B cell (primary cell): ENCODE measurements around the gene EIF1AD. TPM values are rescaled to one million over a fixed set of nuclear protein-coding genes. Genes with fewer than 3 reads are reported as not detected.

ENCODE experiments used
- ATAC-seq: fragments of 200-7000 bp; cut with Tn5 transposase; one replicate; pipeline ENCODE4 v1.10.0; 2021; ENCODE audit warnings: low read depth, mild to moderate bottlenecking, moderate number of reproducible peaks, moderate library complexity
- CTCF ChIA-PET: fragments of 350-600 bp; sonication (Branson Sonifier 250); formaldehyde crosslinking; loops from one replicate; lab custom pipeline; 2021; ENCODE audit warnings: antibody characterized with exemption, inconsistent platforms; lab: Charles Lee
- POLR2A ChIA-PET: fragments of 350-600 bp; sonication (Branson Sonifier 250); formaldehyde crosslinking; loops from one replicate; lab custom pipeline; 2021; ENCODE audit warnings: antibody characterized with exemption; lab: Charles Lee
- DNase-seq: peaks from one replicate; pipeline ENCODE4 v3.0.0; 2013
- H2AFZ ChIP-seq: 2 replicates; pipeline ENCODE4 v1.6.1; 2012; ENCODE audit warnings: mild to moderate bottlenecking, low read depth, low read length; ENCODE audit not compliant: insufficient read depth, poor library complexity, severe bottlenecking
- H3K27ac ChIP-seq, 2 donors: 1 replicate in 1 of 2; 2 replicates in 1 of 2; pipeline ENCODE4 v1.5.1; 2012 to 2013; ENCODE audit warnings: low read length in 2 of 2, mild to moderate bottlenecking in 2 of 2, moderate library complexity in 1 of 2
- H3K27me3 ChIP-seq, 4 experiments: fragments of 200-600 bp in 1 of 4; sonication (generic) in 1 of 4; replicated peaks in 1 of 4; 1 replicate in 2 of 4; 2 replicates in 2 of 4; pipeline versions ENCODE4 v1.6.1 to v1.7.0; 2013 to 2016; ENCODE audit warnings: low read length in 3 of 4, mild to moderate bottlenecking in 2 of 4, mixed read lengths in 1 of 4, moderate library complexity in 1 of 4; ENCODE audit not compliant: insufficient read depth in 4 of 4, control insufficient read depth in 3 of 4; ENCODE audit errors: control extremely low read depth in 1 of 4
- H3K36me3 ChIP-seq, 2 experiments: replicated peaks in 1 of 2; 1 replicate in 1 of 2; 2 replicates in 1 of 2; pipeline versions ENCODE4 v1.6.1 to v1.7.1; 2013; ENCODE audit warnings: low read length in 1 of 2; ENCODE audit not compliant: insufficient read depth in 2 of 2, control insufficient read depth in 1 of 2; ENCODE audit errors: control extremely low read depth in 1 of 2, extremely low read depth in 1 of 2
- H3K4me1 ChIP-seq, 2 donors: fragments of 200-600 bp in 1 of 2; sonication (generic) in 1 of 2; 1 replicate in 1 of 2; 2 replicates in 1 of 2; pipeline versions ENCODE4 v1.5.1 to v1.6.1; 2013 to 2017; ENCODE audit warnings: low read length in 2 of 2; ENCODE audit not compliant: control insufficient read depth in 2 of 2, insufficient read depth in 2 of 2
- H3K4me2 ChIP-seq: replicated peaks from 2 replicates; pipeline ENCODE3; 2012; ENCODE audit warnings: mild to moderate bottlenecking, low read depth, low read length; ENCODE audit not compliant: poor library complexity, severe bottlenecking
- H3K4me3 ChIP-seq, 5 experiments: fragments of 200-600 bp in 1 of 5; sonication (generic) in 1 of 5; 1 replicate in 3 of 5; 2 replicates in 2 of 5; pipeline versions ENCODE4 v1.5.1 to v1.7.0; 2011 to 2016; ENCODE audit warnings: low read length in 4 of 5, mild to moderate bottlenecking in 4 of 5, low read depth in 2 of 5, control low read depth in 1 of 5, moderate library complexity in 1 of 5; ENCODE audit not compliant: insufficient read depth in 1 of 5; ENCODE audit errors: control extremely low read depth in 1 of 5, extremely low read depth in 1 of 5
- H3K79me2 ChIP-seq: fragments of 200-600 bp; sonication (generic); one replicate; pipeline ENCODE4 v1.6.0; 2016; ENCODE audit warnings: low read length; ENCODE audit not compliant: control insufficient read depth, insufficient read depth
- H3K9ac ChIP-seq: fragments of 200-600 bp; sonication (generic); 2 replicates; pipeline ENCODE4 v1.6.1; 2017; ENCODE audit warnings: mild to moderate bottlenecking, low read length, moderate library complexity
- H3K9me3 ChIP-seq, 3 donors: one replicate each; pipeline versions ENCODE4 v1.6.1 to v1.7.1; 2013; ENCODE audit warnings: low read length in 2 of 3; ENCODE audit not compliant: control insufficient read depth in 2 of 3, insufficient read depth in 1 of 3; ENCODE audit errors: control extremely low read depth in 1 of 3
- H4K20me1 ChIP-seq: 2 replicates; pipeline ENCODE4 v1.6.0; 2012; ENCODE audit warnings: mild to moderate bottlenecking, low read length; ENCODE audit not compliant: insufficient read depth, control insufficient read depth, poor library complexity, severe bottlenecking
- H3K27ac Mint-ChIP-seq: one replicate; pipeline ENCODE4 v1.8.0; 2021; ENCODE audit warnings: mixed read lengths
- H3K27me3 Mint-ChIP-seq: one replicate; pipeline ENCODE4 v1.8.0; 2021; ENCODE audit warnings: mixed read lengths
- H3K4me1 Mint-ChIP-seq: one replicate; pipeline ENCODE4 v1.8.0; 2021; ENCODE audit warnings: mixed read lengths
- H3K4me3 Mint-ChIP-seq: one replicate; pipeline ENCODE4 v1.8.0; 2021; ENCODE audit warnings: mixed read lengths
- H3K9me3 Mint-ChIP-seq: one replicate; pipeline ENCODE4 v1.8.0; 2022; ENCODE audit warnings: mixed read lengths; ENCODE audit not compliant: insufficient read depth
- CTCF ChIP-seq: fragments of 200-600 bp; IDR thresholded peaks from one replicate; pipeline ENCODE4 v1.8.0; 2022; ENCODE audit warnings: antibody characterized with exemption, mild to moderate bottlenecking
- EZH2 ChIP-seq: IDR thresholded peaks from 2 replicates; pipeline ENCODE4 v1.6.1; 2012; ENCODE audit warnings: borderline replicate concordance, low read depth, mild to moderate bottlenecking, moderate library complexity, low read length; ENCODE audit not compliant: insufficient read depth, poor library complexity, severe bottlenecking
- WGBS: methylation state at CpG from one replicate; pipeline ENCODE4 v1.1.5; 2013; ENCODE audit warnings: missing lambda C conversion rate; ENCODE audit not compliant: insufficient coverage; 5-methylcytosine and 5-hydroxymethylcytosine counted together
- intact Hi-C: fragments of 100-400 bp; cut with micrococcal nuclease; formaldehyde crosslinking; loops from one replicate; pipeline ENCODE4 v1.10.0; 2022
- polyA plus RNA-seq: library from polyadenylated mRNA; depleted of rRNA; stranded (reverse); fragments of >200 nt; gene quantifications from 2 replicates; pipeline ENCODE4 v1.2.3, GENCODE V29; 2012
- total RNA-seq, 2 donors: library from RNA; stranded (reverse); fragments of 120-200 nt in 1 of 2; gene quantifications; 1 replicate in 1 of 2; 2 replicates in 1 of 2; pipeline versions ENCODE4 v1.2.3 to v1.2.4, GENCODE V29; 2013 to 2022

The EIF1AD gene
- total and polyA plus RNA-seq, 2 donors (not counting 1 experiment from before 2014, with no cell fraction given), result 56.9 to 65.2 TPM

- no peak overlapping the region for H3K4me2 ChIP-seq
Observed at GRCh38 chr11:66007201-66007634, 5.3 kb upstream of the EIF1AD start.

GRCh38 chr11:66006891-66007176, 4.9 kb upstream of the EIF1AD start:
- WGBS, result 100% methylated on average over 3 of the region's 4 CpGs
- ChIA-PET POLR2A (no interaction called here), CTCF (interaction anchor here (1.6 kb wide), 1 partner anchor 38 kb away, joined by 4 read pairs; no protein-coding TSS in a partner anchor)
- Mint-ChIP-seq H3K27ac (no peak overlapping the region), H3K27me3 (peaks cover 6% of the 10 kb centered on the region), H3K4me1 (peaks cover 21% of the 10 kb centered on the region), H3K9me3 (no peaks in the 10 kb centered on the region), H3K4me3 (no peak overlapping the region)
- no peak overlapping the region for H3K9ac ChIP-seq
- TF ChIP-seq EZH2, result no peak
- TF ChIP-seq CTCF, result no peak
- H3K9me3 ChIP-seq, result peaks cover 0 to 3% (median 0%) of the 10 kb centered on the region in 3 donors
- no peak overlapping the region for H3K4me2 ChIP-seq
- H3K36me3 ChIP-seq, result peaks cover 0 to 23% of the 10 kb centered on the region in 2 experiments
- H3K4me3 ChIP-seq, result no peak overlapping the region
- H2AFZ ChIP-seq, result no peak overlapping the region
- H4K20me1 ChIP-seq, result peaks cover 28% of the 10 kb centered on the region
- ATAC-seq (no peak), DNase-seq (peak; percentile 24)
- intact Hi-C loops, result no loop called here
- H3K79me2 ChIP-seq, result peaks cover 22% of the 10 kb centered on the region
- peaks cover 13% of the 10 kb centered on the region in 2 donors for H3K4me1 ChIP-seq
- H3K27ac ChIP-seq, result no peak overlapping the region
- H3K27me3 ChIP-seq, result peaks cover 0 to 7% (median 6%) of the 10 kb centered on the region in 4 experiments

More at GRCh38 chr11:66007201-66007634, 5.3 kb upstream of the EIF1AD start:
- H3K27me3 Mint-ChIP-seq, result peaks cover 6% of the 10 kb centered on the region
- TF ChIP-seq CTCF (no peak), EZH2 (no peak)
- ChIA-PET CTCF (interaction anchor here (1.6 kb wide), 1 partner anchor 38 kb away, joined by 4 read pairs; no protein-coding TSS in a partner anchor), POLR2A (no interaction called here)
- H3K79me2 ChIP-seq, result peaks cover 22% of the 10 kb centered on the region
- DNase-seq (no peak), ATAC-seq (no peak)
- 87% methylated on average over 5 of the region's 5 CpGs for WGBS
- peaks cover 28% of the 10 kb centered on the region for H4K20me1 ChIP-seq
- intact Hi-C loops, result no loop called here
- peaks cover 17% of the 10 kb centered on the region for H3K4me1 Mint-ChIP-seq
- peaks cover 0 to 3% (median 0%) of the 10 kb centered on the region in 3 donors for H3K9me3 ChIP-seq
- no peak overlapping the region for H2AFZ ChIP-seq
- no peak overlapping the region for H3K27ac Mint-ChIP-seq
- H3K4me3 Mint-ChIP-seq, result no peak overlapping the region
- no peak overlapping the region for H3K27ac ChIP-seq
- H3K9ac ChIP-seq, result no peak overlapping the region
- H3K9me3 Mint-ChIP-seq, result no peaks in the 10 kb centered on the region
- H3K4me1 ChIP-seq, result peaks cover 17% of the 10 kb centered on the region in 2 donors
- H3K4me3 ChIP-seq, result no peak overlapping the region
- H3K27me3 ChIP-seq, result peaks cover 0 to 11% (median 7%) of the 10 kb centered on the region in 4 experiments
- peaks cover 0 to 23% of the 10 kb centered on the region in 2 experiments for H3K36me3 ChIP-seq
